Ishikawa (cell line): Measurements from ENCODE around the gene DLX5.

Experiments
- CEBPB ChIP-seq: IDR thresholded peaks from 2 replicates; pipeline ENCODE4 v1.6.1; 2012
- CREB1 ChIP-seq: IDR thresholded peaks from 2 replicates; pipeline ENCODE4 v1.6.1; 2012; ENCODE audit warnings: low read depth
- EP300 ChIP-seq: IDR thresholded peaks from 2 replicates; pipeline ENCODE4 v1.6.1; 2012; ENCODE audit warnings: borderline replicate concordance
- MAX ChIP-seq: IDR thresholded peaks from 2 replicates; pipeline ENCODE4 v1.6.1; 2012
- NFIC ChIP-seq: IDR thresholded peaks from 2 replicates; pipeline ENCODE4 v1.6.1; 2012
- RAD21 ChIP-seq: IDR thresholded peaks from 2 replicates; pipeline ENCODE4 v1.6.1; 2012; ENCODE audit warnings: low read depth
- TAF1 ChIP-seq: IDR thresholded peaks from 2 replicates; pipeline ENCODE4 v1.6.1; 2012; ENCODE audit warnings: low read depth, mild to moderate bottlenecking
- TEAD4 ChIP-seq: IDR thresholded peaks from 2 replicates; pipeline ENCODE4 v1.6.1; 2012
- YY1 ChIP-seq: IDR thresholded peaks from 2 replicates; pipeline ENCODE4 v1.6.1; 2012; ENCODE audit warnings: low read depth
- TF ChIP-seq, protein P1 (sequence below): IDR thresholded peaks from 2 replicates; pipeline ENCODE4 v1.6.1; 2012

- TF ChIP-seq EP300 (no peak), CREB1 (no peak), RAD21 (no peak), NFIC (no peak), MAX (no peak), TAF1 (no peak), TEAD4 (no peak), YY1 (no peak), CEBPB (no peak)
- TF ChIP-seq, protein P1, sequence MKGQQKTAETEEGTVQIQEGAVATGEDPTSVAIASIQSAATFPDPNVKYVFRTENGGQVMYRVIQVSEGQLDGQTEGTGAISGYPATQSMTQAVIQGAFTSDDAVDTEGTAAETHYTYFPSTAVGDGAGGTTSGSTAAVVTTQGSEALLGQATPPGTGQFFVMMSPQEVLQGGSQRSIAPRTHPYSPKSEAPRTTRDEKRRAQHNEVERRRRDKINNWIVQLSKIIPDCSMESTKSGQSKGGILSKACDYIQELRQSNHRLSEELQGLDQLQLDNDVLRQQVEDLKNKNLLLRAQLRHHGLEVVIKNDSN, result no peak
Measured at GRCh38 chr7:97021747-97022490, 2.7 kb downstream of the DLX5 start.
